ENCODE results near the gene SH3RF3. TPM values are rescaled to one million over a fixed set of nuclear protein-coding genes. Genes with fewer than 3 reads are reported as not detected.

Gene SH3RF3
- total and polyA plus RNA-seq, 9 of the 15 experiments (the other 6 are each of a cell fraction or from before 2014, with no cell fraction given), result 0.02 TPM; not detected in 8

DNA sequence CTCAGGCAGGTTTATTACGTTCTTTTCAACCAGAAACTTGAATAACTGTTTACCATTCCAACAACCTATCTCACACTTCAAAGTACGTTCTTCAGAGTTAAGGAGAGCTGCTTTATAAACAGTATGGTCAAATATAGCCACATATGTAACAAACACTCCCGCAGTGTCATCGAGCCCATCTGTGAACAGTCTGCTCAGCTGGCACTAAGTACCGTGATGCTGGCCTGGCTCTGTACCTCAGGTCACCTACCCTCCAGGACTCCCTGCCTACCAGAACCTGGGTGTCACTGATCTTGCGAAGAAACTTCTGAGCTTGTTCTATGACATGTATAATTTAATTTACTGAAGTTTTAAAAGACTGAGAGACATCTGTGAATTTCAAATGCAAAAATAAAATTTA, 413.4 kb downstream of the SH3RF3 start:
- BruUV-seq (replicated peaks), result no TSS peak
- Histone ChIP-seq H3K9ac (ENCODE audit: insufficient read depth in 1 of 2, low read depth in 2 of 2, low read length in 2 of 2) (no peak overlapping the region), H3K27ac (ENCODE audit: extremely low read depth, low read depth, low read length) (no peak overlapping the region), H2AFZ (ENCODE audit: low read depth, low read length) (no peak overlapping the region), H3K4me3 (no peak overlapping the region), H3K4me1 (replicated peaks in 1 of 2; ENCODE audit: control insufficient read depth in 2 of 2, insufficient read depth in 2 of 2, low read length in 2 of 2) (no peaks in the 10 kb centered on the region), H3K9me3 (replicated peaks; ENCODE audit: control insufficient read depth, insufficient read depth, low read depth, low read length) (no peaks in the 10 kb centered on the region), H4K20me1 (replicated peaks; ENCODE audit: control insufficient read depth, insufficient read depth, low read length) (no peaks in the 10 kb centered on the region; the same call in 1 of the 2 replicates), H3K9me1 (ENCODE audit: control insufficient read depth, insufficient read depth, low read length) (no peaks in the 10 kb centered on the region), H3K4me2 (ENCODE audit: insufficient read depth, low read length) (no peak overlapping the region), H3K79me2 (ENCODE audit: control insufficient read depth, insufficient read depth, low read length) (no peaks in the 10 kb centered on the region), H3K36me3 (ENCODE audit: control insufficient read depth, insufficient read depth, low read length) (no peaks in the 10 kb centered on the region), H3K27me3 (ENCODE audit: control insufficient read depth in 2 of 2, insufficient read depth in 2 of 2, low read length in 2 of 2) (peaks cover 0 to 28% of the 10 kb centered on the region in 2 experiments; a peak in 2 of 5 replicates)
- ChIA-PET CTCF (ENCODE audit: low intra/inter-chr PET ratio) (no interaction called here), POLR2A (no interaction called here)
- no peak for FAIRE-seq
- ATAC-seq, result no peak
- no peak for DNase-seq (ENCODE audit: extremely low read depth in 1 of 4, low spot score in 3 of 4)
- TF ChIP-seq, protein P1, sequence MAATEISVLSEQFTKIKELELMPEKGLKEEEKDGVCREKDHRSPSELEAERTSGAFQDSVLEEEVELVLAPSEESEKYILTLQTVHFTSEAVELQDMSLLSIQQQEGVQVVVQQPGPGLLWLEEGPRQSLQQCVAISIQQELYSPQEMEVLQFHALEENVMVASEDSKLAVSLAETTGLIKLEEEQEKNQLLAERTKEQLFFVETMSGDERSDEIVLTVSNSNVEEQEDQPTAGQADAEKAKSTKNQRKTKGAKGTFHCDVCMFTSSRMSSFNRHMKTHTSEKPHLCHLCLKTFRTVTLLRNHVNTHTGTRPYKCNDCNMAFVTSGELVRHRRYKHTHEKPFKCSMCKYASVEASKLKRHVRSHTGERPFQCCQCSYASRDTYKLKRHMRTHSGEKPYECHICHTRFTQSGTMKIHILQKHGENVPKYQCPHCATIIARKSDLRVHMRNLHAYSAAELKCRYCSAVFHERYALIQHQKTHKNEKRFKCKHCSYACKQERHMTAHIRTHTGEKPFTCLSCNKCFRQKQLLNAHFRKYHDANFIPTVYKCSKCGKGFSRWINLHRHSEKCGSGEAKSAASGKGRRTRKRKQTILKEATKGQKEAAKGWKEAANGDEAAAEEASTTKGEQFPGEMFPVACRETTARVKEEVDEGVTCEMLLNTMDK (IDR thresholded peaks at IDR 0.05; ENCODE audit: borderline replicate concordance, insufficient read depth, low read depth, low read length, poor library complexity, severe bottlenecking), result no peak
- TF ChIP-seq MYC (IDR thresholded peaks at IDR 0.05; ENCODE audit: low read depth, low read length) (no peak), MYC (CRISPR knock-in tag; IDR thresholded peaks at IDR 0.05; ENCODE audit: borderline replicate concordance, low read depth) (no peak), PPARD (CRISPR knock-in tag; IDR thresholded peaks at IDR 0.05) (no peak), KAT7 (CRISPR knock-in tag; IDR thresholded peaks at IDR 0.05; ENCODE audit: borderline replicate concordance) (no peak), BRD9 (IDR thresholded peaks at IDR 0.05; ENCODE audit: low read depth, partially characterized antibody) (no peak)
- intact Hi-C loops (cut with micrococcal nuclease), result no loop called here
- 0% methylated on average over 6 of the region's 6 CpGs for WGBS (ENCODE audit: insufficient coverage, low coverage, missing lambda C conversion rate)
- in situ Hi-C loops (cut with MboI), result loop anchor here (10.0 kb wide), 1 partner anchor 192 kb away; no protein-coding TSS in a partner anchor
